ENCODE results near the gene U2AF2. TPM values are rescaled to one million over a fixed set of nuclear protein-coding genes. Genes with fewer than 3 reads are reported as not detected.

Gene U2AF2
- total RNA-seq, 2 donors from 2014 or later: 82.4 to 87.5 TPM

DNA sequence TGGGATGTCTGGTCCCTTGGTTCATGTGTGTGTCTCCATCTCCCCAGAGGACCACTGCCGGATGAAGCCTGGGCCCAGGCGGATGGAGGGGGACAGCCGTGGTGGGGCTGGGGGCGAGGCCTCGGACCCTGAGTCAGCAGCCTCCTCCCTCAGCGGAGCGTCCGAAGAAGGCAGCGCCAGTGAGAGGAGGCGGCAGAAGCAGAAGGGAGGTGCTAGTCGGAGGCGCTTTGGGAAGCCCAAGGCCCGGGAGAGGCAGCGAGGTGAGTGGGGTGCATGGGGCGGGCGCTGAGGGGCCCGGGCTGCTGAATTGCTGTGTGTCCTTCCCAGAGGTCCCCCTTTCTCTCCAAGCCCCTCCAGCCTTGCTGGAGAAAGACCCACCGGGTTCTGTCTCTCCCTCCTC, 3.6 kb upstream of the U2AF2 start:
- DNase-seq: no peak
- intact Hi-C loops (cut with DNase I): no loop called here
- no peak for ATAC-seq

DNA sequence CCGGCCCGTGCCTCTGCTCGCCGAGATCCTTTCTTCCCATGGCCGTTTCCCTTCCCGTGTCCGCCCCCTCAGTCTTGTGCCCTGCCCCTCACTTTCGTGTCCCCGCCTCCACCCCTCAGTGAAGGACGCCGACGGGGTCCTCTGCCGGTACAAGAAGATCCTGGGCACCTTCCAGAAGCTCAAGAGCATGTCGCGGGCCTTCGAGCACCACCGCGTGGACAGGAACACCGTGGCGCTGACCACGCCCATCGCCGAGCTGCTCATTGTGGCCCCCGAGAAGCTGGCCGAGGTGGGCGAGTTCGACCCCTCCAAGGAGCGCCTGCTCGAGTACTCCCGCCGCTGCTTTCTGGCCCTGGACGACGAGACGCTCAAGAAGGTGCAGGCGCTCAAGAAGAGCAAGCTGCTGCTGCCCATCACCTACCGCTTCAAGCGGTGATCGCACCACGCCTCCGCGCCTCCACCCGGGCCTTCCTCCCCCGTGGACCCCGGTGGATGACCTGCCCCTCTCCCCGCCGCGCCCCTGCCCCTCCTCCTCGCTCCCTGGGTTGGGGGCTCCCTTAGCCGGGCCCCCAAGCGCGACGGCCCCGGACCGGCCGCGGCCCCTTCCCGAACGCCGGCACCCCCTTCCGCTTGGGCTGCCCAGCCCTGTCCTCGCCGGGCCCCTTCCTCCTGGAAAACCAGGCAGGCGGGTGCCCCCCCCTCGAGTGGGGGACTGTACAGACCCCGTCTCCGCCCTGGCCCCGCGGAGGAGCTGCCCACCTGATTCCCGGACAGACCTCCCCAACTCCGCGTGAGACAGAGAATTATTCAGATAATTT, 2.3 kb upstream of the U2AF2 start:
- intact Hi-C loops (cut with DNase I): no loop called here
- no peak for ATAC-seq
- peak; percentile 53 for DNase-seq

DNA sequence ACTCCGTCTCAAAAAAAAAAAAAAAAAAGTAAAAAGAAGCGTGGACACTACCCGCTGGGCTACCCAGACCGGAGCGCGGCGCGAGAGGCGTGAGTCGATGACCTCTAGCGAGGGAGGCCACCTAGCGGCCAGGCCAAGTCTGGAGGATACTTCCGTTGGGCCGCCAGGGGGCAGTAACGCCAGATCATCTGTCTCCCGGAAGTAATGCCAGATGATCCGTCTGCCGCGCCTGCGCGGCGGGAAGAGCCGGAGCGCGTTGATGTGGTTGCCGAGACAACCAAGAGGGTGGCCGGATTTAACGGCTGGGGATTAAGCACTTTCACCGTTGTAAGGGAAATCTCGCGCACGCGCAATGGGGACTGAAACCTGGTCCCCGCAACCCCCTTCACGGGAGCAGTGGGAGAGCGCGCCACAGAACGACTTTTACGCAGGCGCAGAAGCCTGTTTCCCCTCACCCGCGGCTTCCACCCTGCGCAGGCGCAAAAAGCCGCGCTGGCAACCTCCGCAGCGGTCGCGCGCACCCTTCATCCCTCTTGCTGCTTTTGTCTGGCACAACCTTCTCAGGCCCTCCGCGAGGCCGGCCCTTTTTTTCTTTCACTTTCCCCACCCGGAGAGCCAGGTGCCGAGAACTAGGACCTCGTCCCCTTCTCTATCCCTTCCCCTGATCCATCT, 1.0 kb upstream of the U2AF2 start:
- ATAC-seq (peak; percentile 66 to 71), DNase-seq (peak; percentile 98)
- intact Hi-C loops (cut with DNase I): no loop called here

GRCh38 chr19:55654323-55654867, 440 bp upstream of the U2AF2 start:
- DNase-seq (peak; percentile 100), ATAC-seq (peak; percentile 77 to 80)
- intact Hi-C loops (cut with DNase I): no loop called here

- intact Hi-C loops (cut with DNase I): no loop called here
- DNase-seq (no peak), ATAC-seq (no peak)
Measured at GRCh38 chr19:55655648-55656040, 809 bp downstream of the U2AF2 start.

- ATAC-seq: no peak
- intact Hi-C loops (cut with DNase I): no loop called here
- no peak for DNase-seq
Measured at GRCh38 chr19:55656552-55656951, 1.7 kb downstream of the U2AF2 start.

DNA sequence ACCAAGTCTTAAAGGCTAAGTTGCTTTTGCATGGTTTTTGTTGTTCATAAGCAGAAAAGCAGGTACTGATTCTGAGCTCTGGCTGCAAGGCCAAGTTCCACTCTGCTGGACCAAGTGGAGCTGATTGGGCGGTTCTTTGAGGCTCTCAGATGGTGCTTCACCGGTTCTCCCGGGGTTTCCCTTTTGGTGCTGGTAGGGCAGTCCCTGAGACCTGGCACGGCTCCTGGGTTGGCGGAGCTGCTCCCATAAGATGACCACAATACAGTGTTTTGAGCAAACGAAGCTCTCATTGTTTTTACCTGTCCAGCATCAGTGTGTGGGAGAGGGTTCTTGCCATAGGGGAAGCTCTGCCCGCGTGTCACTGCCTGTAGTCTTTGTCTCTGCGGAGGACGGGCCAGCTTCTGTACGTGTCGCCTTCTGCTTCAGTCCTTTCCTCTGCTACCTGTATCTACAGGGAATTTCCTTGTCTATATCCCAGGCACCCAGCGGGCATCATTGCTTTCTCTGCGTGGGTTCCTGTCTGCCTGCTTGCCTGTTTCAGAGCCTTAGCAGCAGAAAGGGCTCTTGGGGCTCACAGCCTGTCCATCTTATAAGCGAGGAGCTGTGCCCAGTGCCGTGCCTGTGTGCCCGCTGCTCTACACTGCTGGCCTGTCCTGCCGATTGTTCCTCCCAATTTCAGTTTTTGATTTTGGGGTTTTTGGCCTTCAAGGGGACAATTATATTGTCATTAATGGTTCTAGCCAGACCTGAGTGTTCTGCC, 2.3 kb downstream of the U2AF2 start:
- no peak for ATAC-seq
- no peak for DNase-seq
- intact Hi-C loops (cut with DNase I): no loop called here

DNA sequence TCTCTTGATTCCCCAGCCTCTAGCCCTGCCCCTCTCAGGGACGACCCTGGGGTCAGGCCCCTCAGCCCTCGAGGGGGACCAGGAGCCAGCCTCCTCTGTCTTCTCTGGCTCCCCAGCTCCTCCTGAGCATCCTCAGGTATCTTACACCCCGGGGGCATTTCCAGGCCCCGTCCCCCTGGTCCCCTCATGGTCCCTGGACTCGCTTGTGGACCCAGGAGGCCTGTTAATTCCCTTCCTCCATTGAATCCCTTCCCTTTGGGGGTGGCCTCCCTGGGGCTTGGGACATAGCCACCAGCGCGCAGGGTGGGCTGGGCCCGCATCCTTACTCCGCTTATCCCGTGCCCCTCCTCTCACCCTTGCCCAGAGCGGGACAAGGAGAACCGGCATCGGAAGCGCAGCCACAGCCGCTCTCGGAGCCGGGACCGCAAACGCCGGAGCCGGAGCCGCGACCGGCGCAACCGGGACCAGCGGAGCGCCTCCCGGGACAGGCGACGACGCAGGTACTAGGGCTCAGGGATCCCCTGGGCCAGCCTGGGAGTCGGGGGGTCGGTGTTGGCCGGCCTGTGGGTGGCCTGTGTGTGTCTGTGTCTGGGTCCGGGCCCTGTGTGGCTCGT, 4.1 kb downstream of the U2AF2 start:
- intact Hi-C loops (cut with DNase I): no loop called here
- no peak for DNase-seq
- ATAC-seq: no peak

GRCh38 chr19:55659822-55660221, 5.0 kb downstream of the U2AF2 start:
- ATAC-seq: no peak
- intact Hi-C loops (cut with DNase I): no loop called here
- no peak for DNase-seq

GRCh38 chr19:55660404-55660803, 5.6 kb downstream of the U2AF2 start:
- intact Hi-C loops (cut with DNase I): no loop called here
- DNase-seq (no peak), ATAC-seq (no peak)

DNA sequence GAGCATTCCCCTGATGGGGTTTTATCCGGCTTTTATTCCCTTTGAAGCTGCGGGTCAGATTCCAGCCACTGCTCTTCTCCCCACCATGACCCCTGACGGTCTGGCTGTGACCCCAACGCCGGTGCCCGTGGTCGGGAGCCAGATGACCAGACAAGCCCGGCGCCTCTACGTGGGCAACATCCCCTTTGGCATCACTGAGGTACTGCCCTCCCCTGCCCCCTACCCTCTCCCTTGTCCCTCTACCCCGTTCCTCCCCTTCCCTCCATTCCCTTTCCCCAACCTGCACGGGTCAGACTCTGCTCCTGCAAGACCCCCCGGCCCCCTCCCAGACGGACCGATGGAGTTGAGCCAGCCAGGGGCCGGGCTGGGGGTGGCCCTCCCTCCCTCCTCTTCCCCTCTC, 6.2 kb downstream of the U2AF2 start:
- DNase-seq (no peak), ATAC-seq (no peak)
- intact Hi-C loops (cut with DNase I): no loop called here

GRCh38 chr19:55661826-55662225, 7.0 kb downstream of the U2AF2 start:
- DNase-seq (no peak), ATAC-seq (no peak)
- intact Hi-C loops (cut with DNase I): no loop called here

DNA sequence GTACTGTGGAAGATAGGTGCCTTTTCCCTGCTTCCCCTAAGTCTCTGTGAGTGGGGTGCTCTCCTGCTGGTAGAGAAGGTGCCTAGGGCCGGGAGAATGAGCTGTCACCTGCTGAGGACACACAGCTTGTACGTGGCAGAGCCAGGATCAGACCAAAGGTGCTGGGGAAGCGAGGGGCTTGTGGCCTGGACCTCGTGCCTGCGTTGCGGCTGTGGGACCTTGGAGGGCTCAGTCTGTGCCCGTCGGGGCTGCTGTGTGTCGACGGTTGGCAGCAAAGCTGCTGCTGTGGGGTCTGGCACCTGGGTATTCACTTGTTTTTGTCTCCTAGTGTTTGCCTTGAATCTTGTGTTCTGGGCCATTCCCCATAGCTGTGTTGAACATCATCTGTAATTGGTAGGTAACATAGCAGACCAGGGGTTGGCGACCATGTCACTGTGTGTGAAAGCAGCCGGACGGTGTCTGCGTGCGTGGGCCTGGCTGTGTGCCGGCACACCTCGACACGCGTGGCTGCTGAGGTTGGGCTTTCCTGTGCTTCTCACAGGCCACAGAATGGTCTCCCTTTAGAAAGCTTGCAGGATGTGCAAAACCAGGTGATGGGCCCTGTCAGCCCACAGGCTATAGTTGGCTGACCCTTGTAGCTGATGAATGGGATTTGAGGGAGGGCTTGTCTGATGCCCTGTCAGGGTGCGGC, 9.2 kb downstream of the U2AF2 start:
- ATAC-seq (no peak), DNase-seq (no peak)
- intact Hi-C loops (cut with DNase I): no loop called here

DNA sequence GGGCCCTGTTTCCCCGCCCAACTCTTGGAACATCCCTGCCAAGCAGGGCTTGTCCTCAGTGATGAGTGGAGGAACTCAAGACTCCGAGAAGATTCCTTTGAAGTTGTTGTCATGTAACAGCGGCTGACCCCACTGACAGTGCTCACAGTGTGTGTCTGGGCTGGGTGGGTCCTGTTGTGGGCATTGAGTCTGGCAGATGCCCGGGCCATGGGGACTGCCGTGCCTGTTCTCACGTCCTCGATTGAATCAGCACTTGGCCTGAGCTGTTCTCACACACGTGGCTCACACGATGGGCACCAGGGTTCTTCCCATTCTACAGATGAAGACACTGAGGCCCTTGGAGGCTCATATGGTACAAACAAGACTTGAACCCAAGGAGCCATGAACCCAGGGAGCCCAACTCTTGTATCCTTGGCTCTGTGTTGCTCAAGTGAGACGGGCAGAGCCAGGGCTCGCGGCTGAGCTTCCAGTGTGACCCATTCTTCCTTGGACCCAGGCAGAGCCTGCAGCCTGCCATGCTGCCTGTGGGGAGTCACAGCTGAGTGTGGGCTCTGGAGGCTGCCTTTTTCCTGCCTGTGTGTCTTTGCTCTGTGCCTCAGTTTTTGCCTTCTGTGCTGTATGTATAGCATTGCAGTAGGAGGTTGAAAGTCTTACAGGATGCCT, 11.6 kb downstream of the U2AF2 start:
- ATAC-seq: no peak
- no peak for DNase-seq

GRCh38 chr19:55667006-55667381, 12.2 kb downstream of the U2AF2 start:
- intact Hi-C loops (cut with DNase I): no loop called here

More for the DNA sequence above, 11.6 kb downstream of the U2AF2 start:
- intact Hi-C loops (cut with DNase I): no loop called here

GRCh38 chr19:55667511-55667910, 12.7 kb downstream of the U2AF2 start:
- intact Hi-C loops (cut with DNase I): no loop called here
- ATAC-seq: no peak
- DNase-seq: no peak

More at GRCh38 chr19:55667006-55667381, 12.2 kb downstream of the U2AF2 start:
- ATAC-seq: no peak
- no peak for DNase-seq

GRCh38 chr19:55667958-55668357, 13.1 kb downstream of the U2AF2 start:
- no peak for ATAC-seq
- intact Hi-C loops (cut with DNase I): no loop called here
- DNase-seq: no peak

- intact Hi-C loops (cut with DNase I): no loop called here
- ATAC-seq (no peak), DNase-seq (no peak)
Measured at GRCh38 chr19:55668603-55669348, 13.9 kb downstream of the U2AF2 start.

Data from left cardiac atrium (tissue), 4 donors.